HG02798 (cell line): ENCODE data around the gene PCSK5.
"Not testable (repeated sequence)": the region's sequence is repeated elsewhere in the genome, so short reads cannot be mapped to it uniquely, and the experiment has no call there.

Experiments
- ATAC-seq: cut with Tn5 transposase; IDR thresholded peaks from one replicate; pipeline ENCODE4 v1.9.1; 2021; ENCODE audit warnings: mild to moderate bottlenecking; ENCODE audit not compliant: unreplicated experiment, poor library complexity

Gene PCSK5

DNA sequence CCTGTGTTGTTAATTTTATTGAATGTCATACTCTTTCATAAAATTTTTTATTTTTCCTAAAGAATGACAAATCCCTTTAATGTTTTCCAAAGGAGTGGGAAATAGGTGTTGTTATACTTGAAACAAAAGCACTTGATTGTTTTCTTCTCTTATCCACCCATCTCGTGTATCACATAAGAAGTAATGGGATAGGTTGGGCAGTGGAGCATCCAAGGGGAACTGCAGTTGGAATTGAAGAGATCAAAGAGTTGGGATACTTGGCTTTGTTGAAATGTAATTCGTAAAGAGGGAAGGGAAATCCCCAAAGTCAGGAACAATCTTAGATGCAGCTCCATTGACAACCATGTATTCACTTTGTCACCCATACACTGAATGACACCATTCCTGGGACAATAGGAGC lies 148.0 kb downstream of the PCSK5 start:
- ATAC-seq: no peak

DNA sequence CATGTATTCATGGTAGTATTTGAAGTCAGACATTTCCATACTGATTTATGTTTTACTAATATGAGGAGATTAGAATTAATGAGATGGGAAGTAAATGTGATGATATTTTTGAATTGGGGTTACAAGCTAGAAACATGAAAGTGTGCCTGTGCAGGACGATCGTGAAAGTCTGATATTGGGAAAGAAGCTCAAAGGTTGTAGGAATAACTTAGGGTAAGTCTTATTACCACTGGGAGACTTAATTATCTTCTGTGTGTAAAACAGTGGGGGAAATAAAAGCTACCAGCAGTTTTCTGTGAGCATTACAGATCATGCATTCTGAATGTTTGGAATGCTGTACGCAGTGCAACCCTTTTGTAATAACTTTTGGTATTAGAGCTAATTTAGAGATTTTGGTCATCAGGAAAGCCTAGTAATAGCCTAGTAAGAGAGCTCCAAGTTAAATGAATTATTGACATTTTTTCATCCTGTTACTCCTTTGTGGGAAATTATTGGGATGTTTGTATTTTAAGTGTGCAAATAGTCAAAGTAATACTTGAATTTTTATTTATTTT lies 153.9 kb downstream of the PCSK5 start:
- ATAC-seq: no peak

DNA sequence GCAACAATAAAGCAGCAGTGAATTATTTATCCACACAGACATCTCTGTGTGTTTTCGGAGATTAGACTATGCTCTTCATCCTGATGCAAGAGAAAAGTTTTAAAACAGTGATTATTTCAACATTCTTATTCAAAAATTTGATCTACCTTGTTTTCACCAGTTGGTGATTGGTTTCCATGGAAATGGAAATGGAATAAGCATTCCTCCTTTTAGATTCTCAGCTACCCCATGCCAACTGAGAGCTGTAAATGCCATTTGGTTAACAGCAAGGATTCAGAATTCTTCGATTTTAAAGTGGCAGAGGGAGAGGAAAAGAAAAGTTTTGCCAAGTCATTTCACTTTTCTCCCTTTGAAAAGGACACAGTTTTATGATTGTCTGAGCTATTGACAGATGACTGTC lies 154.7 kb downstream of the PCSK5 start:
- no peak for ATAC-seq

DNA sequence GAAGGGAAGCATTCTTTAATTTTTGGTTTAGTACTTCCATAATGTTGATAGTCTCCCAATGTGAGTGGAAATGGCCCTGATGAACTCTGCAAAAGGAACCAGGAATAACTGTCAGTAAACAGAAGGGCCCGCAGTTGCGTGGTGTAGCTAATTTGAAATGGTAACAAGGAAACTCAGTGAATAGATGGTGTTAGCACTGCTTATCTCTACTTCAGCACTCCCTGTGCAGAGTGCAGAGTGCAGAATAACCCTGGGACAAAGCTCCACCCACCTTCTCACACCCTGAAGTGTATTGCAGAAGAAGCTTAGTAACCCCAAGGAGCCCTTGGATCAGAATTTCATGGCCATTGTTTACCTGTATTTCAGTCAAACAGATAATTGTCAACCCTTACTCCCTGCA lies 158.9 kb downstream of the PCSK5 start:
- ATAC-seq: no peak

DNA sequence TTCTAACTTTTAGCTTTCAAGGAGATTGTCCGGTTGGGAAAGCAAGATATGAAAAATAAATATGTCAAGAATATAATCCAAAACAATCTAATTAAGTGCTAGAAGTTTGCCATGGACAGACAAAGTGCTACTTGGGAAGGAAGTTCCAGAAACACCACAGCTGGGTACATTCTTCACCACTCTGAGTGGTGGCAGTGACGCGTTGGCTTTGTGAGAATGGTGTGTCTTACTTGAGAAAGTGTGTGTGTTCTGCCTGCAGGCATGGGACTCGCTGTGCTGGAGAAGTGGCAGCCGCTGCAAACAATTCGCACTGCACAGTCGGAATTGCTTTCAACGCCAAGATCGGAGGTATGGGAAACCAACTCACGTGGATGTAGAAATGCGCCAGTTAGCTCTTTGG lies 177.2 kb downstream of the PCSK5 start:
- ATAC-seq: no peak

DNA sequence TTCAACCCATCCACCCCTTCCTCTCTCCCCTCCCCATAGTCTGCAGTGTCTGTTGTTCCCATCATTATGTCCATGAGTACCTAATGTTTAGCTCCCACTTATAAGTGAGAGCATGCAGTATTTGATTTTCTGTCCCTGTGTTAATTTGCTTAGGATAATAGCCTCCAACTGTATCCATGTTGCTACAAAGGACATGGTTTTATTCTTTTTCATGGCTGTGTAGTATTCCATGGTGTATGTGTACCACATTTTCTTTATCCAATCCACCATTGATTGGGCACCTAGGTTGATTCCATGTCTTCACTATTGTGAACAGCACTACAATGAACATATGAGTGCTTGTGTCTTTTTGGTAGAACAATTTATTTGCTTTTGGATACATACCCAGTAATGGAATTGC lies 187.1 kb downstream of the PCSK5 start:
- no peak for ATAC-seq

DNA sequence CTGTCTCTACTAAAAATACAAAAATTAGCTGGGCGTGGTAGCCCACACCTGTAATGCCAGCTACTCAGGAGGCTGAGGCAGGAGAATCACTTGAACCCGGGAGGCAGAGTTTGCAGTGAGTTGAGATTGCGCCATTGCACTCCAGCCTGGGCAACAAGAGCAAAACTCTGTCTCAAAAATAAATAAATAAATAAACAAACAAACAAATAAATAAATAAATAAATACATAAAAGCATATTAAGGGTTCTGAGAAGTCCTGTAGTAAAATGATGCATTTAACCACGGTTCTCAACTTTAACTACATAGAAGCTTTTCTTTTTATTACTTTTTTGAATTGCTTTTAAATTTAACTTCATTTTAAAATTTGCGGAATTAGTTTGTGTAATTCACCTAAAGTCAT lies 190.8 kb downstream of the PCSK5 start:
- ATAC-seq: not testable (repeated sequence)

DNA sequence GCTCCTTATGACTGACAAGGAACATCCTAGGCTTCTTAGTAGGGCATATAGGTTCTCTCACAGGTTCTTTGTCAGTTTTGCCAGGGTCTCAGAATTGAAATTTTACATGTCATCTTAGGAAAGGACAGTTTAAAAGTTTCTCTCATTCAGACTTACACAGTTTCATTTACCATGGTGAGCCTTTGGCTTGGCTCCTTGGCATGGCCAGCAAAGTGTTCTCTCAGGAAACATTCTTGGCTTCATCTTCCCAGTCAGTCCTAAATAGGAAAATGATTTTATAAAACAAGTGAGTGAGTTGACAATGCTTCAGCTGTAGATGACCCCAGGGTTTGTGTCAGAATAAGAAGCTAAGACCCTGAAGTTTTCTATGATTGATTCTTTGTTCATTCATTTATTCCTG lies 191.6 kb downstream of the PCSK5 start:
- ATAC-seq: no peak

DNA sequence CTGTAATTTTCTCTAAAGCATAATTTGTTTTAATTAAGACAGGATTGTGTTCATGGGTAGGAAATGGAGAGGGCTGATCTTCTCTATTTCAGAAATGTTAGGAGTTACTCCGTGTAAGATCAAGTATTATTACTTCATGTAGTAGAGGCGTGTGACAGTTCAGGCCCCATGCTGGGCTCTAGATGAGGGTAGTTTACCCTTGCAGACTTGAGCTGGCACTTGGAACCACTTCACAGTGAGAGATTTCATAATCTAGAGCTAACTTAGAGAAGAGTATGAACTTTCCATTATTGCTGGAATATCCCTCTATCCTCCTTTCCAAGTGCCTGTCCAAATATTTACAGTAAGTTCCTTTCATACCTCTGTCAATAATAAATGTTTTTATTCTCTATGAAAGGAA lies 195.1 kb downstream of the PCSK5 start:
- no peak for ATAC-seq

DNA sequence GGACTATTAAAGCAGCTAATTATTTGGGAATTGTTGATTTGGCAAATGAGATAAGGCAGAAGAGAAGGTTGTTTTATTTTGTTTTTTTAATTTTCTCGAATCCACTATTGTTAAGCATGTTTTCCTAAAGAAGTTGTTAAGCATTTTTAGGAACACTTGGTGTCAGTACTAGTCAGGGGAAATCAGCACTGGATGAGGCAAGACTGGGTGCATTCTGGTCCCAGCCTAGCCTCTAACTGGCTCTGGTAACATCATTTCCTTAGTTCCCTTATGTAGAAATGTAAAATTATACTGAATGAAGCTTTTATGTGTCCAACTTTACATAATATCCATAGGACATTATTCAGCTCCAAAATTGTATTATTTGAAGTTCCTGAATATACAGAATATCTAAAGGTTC lies 196.1 kb downstream of the PCSK5 start:
- no peak for ATAC-seq

DNA sequence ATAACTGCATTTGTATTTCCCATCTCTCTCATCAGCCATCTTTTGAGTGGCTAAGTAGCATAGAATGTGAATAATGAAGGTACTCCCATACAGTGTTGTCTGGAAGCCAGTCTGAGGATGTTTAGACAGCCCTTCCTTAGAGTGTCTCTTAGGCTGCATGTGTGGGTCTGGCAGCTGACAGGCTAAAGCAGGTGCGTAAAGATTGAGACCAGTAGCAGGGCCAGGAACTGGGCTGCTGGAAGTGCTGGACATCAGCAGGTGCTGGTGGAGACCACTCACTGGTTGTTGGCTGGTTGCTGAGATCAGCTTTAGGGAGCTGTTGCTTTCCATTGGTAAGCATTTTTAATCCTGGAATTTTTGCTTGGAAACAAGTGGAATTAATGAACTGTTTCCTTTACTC lies 197.5 kb downstream of the PCSK5 start:
- ATAC-seq: no peak

DNA sequence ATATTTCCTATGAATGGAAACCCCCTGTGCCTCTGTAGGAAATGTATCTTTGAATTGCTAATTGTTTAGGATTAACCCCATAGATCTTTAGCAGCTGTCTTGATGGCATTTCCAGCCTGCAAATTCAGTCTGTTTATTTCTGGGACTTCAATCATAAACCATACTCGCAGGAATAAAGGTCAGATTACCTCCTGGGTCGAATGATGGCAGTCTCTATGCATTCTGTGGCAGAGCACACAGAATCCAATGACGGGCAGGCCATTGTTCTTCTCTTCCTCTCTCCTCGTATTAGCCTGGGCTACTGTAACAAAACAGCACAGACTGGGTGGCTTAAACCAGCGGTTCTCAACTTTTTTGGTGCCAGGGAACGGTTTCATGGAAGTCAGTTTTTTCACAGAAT lies 199.9 kb downstream of the PCSK5 start:
- ATAC-seq: no peak

DNA sequence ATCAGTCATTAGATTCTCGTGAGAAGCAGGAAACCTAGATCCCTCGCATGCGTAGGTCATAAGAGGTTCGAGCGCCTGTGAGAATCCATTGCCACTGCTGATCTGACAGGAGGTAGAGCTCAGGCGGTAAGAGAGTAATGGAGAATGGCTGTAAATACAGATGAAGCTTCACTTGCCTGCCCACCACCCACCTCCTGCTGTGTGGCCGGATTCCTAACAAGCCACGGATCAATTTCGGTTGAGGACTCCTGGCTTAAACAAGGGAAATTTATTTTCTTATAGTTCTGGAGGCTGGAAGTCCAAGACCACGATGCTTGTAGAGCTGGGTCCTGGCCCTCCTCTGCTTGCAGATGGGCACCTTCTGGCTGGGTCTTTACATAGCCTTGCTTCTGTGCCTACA lies 200.4 kb downstream of the PCSK5 start:
- ATAC-seq: no peak

DNA sequence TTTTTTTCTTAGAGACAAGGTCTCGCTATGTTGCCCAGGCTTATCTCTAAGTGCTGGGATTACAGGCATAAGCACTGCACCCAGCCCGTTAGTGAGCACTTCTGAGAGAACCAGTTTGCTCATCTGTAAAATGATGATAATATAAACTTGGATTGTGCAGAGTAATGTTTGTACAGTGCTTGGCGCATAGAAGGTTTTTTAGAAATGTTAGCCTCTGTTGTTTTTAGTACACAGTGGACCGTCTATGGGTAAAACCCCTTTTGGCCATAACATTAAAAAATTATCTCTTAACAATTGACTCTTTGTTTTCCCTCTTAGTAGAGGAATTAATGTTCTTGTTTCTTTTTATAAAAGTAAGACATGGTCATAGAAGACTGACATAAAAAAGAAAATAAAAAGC lies 202.1 kb downstream of the PCSK5 start:
- ATAC-seq: no peak

DNA sequence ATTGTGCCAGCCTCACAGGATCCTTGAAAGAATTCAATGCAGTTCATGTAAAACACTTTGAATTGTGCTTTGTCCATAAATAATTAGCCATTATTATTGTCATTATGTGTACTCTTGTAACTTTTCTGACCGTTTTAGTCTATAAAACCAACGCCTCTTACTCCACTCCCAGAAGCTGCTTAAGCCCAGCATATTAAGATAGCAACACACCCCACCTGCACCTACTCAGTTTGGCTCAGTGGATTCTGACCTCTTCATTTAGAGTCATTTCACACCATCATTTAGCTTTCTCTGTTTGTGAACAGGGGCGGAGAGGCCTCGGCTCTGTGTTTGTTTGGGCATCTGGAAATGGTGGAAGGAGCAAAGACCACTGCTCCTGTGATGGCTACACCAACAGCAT lies 205.1 kb downstream of the PCSK5 start:
- ATAC-seq: no peak

DNA sequence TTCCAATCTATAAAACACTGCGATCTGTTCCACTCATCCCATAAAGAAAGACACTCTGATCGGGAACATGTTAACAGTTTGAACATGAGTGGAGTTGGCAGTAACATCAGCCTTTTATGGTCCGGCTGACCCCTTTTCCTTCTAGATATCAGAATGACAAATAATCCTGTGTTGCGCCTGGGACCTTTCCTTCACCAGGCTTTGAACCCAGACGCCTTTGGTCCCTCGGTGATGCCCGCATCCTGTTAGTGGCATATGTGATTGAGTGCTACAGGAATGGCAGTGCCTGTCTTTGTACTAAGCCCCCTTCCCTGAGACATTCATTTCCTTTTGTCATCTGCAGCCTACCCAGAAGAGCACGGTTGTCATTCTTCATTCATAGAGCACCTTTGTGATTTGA lies 209.0 kb downstream of the PCSK5 start:
- ATAC-seq: no peak

DNA sequence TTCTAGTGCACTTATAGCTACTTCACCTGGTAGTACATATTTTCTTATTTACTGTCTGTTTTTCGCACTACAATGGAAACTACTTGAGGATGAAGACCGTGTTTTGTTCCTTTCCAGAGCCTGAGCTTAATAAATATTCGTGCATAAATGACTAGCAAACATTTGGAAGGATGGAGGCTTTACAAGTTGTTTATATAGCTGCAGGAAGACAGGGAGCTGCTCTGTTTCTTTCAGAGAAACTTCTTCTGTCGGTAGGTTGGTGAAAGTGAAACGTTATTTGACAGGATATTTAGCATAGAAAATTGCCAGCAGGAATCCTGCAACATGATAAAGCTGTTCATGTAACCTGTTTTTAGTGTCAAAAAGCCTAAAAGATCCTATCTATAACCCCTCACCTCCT lies 210.6 kb downstream of the PCSK5 start:
- no peak for ATAC-seq

DNA sequence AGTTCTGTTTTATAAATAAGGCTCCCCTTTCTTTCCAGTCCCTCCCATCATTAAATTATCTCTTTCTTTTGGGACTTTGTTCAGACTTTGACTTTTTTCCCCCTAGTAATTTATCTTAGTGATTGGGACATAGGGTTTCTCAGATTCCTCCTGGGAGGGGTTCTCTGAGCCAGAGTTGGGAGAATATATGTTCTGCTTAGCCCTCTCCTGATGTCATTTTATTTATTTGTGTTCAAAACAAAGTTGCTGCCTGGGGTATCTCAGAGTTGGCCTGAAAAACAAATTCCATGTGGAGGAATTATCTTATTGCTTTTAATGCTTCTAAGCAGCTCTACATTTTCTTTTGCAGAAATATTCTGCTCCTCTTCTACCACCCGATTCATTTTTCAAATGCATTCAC lies 211.0 kb downstream of the PCSK5 start:
- no peak for ATAC-seq

DNA sequence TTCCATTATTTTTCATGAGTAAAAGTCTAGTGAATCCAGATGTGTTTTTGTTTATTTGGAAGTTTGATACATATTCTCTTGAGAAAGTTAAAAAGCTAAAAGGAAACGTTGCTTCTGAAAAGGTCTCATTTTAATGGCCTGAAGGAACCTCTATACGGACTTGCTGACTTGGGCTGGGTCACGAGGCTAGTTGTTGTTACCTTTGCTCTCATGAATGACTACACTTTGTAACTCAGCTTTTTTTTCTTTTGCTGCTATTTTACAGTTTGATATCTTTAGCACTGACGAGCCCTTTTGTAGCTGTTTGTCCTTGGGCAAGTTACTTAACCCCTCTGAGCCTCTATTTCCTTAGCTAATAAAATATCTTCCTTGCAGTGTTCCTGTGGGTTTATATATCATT lies 211.5 kb downstream of the PCSK5 start:
- ATAC-seq: no peak

DNA sequence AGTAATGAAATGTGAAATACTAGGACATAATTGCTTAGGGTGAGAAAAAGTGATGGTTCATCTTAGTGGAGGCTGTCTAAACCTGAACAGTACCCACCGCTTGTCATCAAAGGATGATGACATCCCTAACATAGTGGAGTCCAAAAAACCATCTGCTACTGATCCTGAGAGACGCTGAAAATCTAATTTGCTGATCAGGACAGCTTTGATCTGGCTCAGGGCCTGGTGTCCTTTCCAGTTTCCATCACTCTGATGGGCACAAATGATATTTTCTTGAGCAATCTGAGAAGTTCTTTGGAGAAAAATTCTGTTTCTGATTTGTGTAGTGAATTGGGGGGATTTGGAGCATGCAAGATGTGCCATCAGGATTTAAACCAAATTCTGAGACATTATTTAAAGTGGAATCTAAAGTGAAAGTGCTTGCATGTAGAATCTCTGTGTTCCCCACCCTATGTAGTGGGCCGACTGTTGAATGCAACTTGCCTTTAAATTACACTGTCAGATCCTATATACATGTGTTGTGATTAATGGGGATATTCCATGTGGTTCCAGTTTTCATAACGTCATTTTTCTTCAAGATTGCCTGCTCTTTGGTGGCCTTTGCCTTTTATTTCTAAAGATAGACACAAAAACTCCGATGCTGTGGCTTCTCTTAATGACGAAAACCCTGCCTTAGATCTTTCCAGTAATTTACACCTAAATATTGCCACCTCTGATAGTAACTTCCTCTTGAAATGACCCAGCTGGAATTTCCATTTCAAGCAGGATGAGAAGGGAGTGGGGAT lies 213.2 kb downstream of the PCSK5 start:
- ATAC-seq: no peak

DNA sequence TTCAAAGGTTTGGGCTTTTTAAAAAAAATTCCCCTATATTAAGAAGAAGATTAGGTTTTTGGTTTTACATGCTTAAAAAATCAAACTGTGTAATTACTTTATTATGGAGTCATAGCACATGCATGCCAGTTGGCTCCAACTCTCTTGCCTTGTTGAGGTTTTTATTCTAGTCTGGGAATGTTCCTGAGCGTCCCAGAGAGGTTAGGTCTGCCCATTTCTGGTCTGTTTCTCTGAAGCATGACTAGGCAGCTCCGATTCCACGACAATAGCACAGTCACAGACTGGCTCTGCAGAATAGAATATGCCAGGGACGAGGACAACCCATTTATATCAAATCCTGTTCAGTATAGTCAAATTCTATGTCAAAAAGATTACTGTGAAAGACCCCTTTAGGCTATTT lies 217.0 kb downstream of the PCSK5 start:
- ATAC-seq: no peak

DNA sequence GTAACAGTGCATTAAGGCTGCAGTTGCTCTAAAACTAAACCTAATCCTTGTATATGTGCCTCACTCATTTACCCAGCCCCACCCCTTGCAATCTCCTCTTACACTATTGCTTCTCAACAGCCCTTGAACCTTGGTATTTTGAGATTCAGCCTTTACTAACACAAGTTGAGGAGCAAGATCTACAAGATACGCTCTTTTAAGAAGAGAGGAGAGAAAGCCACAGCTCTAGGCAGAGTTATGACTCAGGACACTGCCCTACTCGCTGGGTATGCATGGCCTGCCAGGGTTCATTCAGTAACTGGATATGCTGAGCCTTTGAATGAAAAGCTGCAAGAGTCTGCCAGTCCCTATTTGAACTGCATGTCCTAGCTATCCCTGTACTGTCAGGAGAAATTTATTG lies 219.5 kb downstream of the PCSK5 start:
- no peak for ATAC-seq
